ENCODE results near the gene TBCCD1.

GRCh38 chr3:186525369-186526255, 41.5 kb downstream of the TBCCD1 start:
- no peak for TF ChIP-seq CTCF (IDR thresholded peaks at IDR 0.05)
- no peak for TF ChIP-seq POLR2A (IDR thresholded peaks at IDR 0.05)

All from body of pancreas (tissue), 4 donors.